GM12865 (cell line): ENCODE measurements around the gene MAP2K6.
A peak's percentile ranks its signal among the peaks of the same experiment; 100 is the strongest.

Source experiments
- DNase-seq: peaks from one replicate; pipeline ENCODE4 v3.0.0; 2010; ENCODE audit warnings: low read depth
- H3K4me3 ChIP-seq: 2 replicates; pipeline ENCODE4 v1.5.1; 2011; ENCODE audit warnings: mild to moderate bottlenecking, low read depth, low read length, control low read depth
- CTCF ChIP-seq: IDR thresholded peaks from 2 replicates; pipeline ENCODE4 v1.5.1; 2011; ENCODE audit warnings: low read length, control low read depth, low read depth, inconsistent platforms; ENCODE audit not compliant: insufficient read depth; ENCODE audit errors: missing control alignments

Gene MAP2K6

DNA sequence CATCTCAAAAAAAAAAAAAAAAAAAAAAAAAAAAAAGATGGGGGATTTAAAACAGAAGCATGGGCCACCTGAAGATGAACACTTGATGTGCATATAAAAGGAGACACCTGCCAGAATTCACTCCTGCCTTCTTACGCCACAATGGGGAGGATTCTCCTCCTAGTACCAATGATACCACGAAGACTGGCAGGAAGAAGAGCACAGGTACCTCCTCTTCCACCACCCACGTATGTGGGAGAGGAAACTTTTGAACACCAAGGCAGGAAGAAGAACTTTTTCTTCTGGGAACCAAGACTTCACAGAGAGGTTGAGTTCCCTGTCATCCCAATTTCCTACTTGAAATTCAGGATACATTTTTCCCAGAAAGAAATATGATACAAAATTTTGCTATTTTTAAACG, 2.7 kb upstream of the MAP2K6 start:
- DNase-seq: no peak
- TF ChIP-seq CTCF: no peak

GRCh38 chr17:69412251-69412671, 2.2 kb upstream of the MAP2K6 start:
- H3K4me3 ChIP-seq: no peak overlapping the region
- TF ChIP-seq CTCF: no peak
- no peak for DNase-seq

More for the DNA sequence above, 2.7 kb upstream of the MAP2K6 start:
- H3K4me3 ChIP-seq: no peak overlapping the region

DNA sequence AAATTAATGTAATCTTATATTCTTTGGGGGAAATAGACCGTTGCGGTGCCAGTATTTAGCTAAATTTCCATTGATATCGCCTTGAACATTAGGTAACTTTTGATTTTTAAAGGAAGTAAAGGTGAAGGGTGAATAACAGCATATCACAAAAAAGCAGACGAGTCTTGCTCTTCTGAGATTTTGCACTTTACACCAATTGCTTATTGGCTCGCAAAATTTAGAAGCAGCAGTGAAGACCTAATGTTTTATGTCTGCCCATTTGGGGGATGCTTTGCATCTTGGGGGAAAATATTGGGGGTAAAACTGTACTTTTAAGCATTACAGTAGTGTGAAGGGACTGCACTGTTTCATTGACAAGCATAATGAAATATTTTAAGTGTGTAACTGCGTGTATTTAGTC, 934 bp downstream of the MAP2K6 start:
- no peak for TF ChIP-seq CTCF
- peak overlapping the region; percentile 87 for H3K4me3 ChIP-seq
- DNase-seq: no peak

DNA sequence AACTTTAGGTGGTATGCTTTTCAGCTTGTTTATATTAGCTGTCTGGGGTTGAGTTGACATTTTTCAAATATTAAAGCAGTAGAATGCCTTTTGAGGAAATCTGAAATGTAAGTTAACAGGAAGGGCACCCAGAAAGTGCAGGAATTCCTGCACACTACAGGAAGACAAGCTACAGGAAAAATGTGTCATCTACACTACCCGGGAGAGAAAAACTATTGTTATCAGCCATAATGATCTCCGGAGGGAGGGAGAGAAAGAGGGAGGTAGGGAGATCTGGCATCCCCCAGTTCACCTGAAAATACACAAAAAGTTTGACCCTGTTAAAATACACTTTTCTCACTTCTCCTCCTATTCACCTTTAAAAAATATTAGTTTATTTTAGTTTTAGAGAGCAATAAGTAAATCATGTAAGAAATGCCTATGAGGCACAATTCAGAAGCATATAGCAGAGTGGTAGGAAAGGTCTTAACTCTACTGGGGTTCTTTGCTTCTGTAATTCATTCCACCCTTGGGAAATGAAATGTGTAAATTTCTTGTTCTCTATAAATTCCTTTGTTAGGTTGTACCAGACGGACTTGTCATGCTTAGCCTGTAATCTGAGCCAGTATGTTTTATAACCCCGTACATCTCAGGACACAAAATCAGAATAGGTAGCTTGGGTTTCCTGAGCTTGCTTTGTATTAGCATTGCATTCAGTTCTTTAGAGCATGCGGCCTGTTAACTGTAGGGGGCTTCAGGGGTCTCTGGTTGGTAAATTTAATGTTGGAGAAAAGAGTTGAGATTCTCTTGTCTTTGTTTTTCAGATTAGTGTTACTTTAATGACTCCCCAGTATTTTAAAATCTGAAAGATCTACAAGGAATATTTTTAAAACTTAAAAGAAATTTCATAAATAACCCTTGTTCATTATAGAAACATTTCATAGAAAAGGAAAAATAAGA, 3.3 kb downstream of the MAP2K6 start:
- no peak for DNase-seq

GRCh38 chr17:69418535-69418934, 4.0 kb downstream of the MAP2K6 start:
- TF ChIP-seq CTCF: no peak
- no peak overlapping the region for H3K4me3 ChIP-seq
- no peak for DNase-seq

More for the DNA sequence above, 3.3 kb downstream of the MAP2K6 start:
- no peak overlapping the region for H3K4me3 ChIP-seq
- TF ChIP-seq CTCF: no peak

DNA sequence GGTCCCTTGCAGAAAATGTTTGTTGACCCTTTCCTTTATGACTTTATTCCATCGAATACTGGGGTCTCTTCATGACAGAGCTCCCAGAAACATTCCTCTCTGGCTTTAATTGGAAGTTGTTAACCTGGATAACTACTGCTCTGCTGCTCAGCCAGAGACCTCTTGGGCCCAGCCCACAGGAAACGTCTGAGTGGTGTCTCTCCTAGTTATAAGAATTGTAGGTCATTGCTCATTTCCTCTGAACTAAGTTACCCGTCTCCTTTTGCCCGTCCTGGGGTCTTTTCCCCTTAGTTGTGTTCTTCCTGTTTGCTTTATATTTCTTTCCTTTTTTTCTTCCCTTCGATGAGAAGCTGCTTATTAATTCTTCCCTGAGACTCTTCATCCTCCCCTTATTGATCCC, 9.0 kb downstream of the MAP2K6 start:
- no peak overlapping the region for H3K4me3 ChIP-seq
- TF ChIP-seq CTCF: no peak
- no peak for DNase-seq
